HepG2 (cell line): ENCODE data around the gene VPS4A. TPM values are rescaled to one million over a fixed set of nuclear protein-coding genes. Genes with fewer than 3 reads are reported as not detected.

Experiments used
- AHR ChIP-seq: IDR thresholded peaks from 2 replicates; pipeline ENCODE4 v1.6.1; 2018; ENCODE audit warnings: missing genetic modification reagents, missing compliant biosample characterization
- ASH2L ChIP-seq: fragments of 300-600, 200-600 bp; sonication (generic); IDR thresholded peaks from 2 replicates; pipeline ENCODE4 v1.7.0; 2017; ENCODE audit warnings: low read depth, mild to moderate bottlenecking, moderate library complexity, mixed read lengths, low read length; ENCODE audit not compliant: insufficient read length
- BRCA1 ChIP-seq: sonication (generic); formaldehyde crosslinking; IDR thresholded peaks from 2 replicates; pipeline ENCODE4 v1.4.0; 2020; ENCODE audit warnings: missing genetic modification reagents
- HCFC1 ChIP-seq: fragments of 150-350 bp; IDR thresholded peaks from 2 replicates; pipeline ENCODE4 v1.6.1; 2014; ENCODE audit warnings: low read depth, low read length
- HDAC1 ChIP-seq: sonication (generic); formaldehyde crosslinking; IDR thresholded peaks from 2 replicates; pipeline ENCODE4 v1.5.1; 2020; ENCODE audit warnings: mild to moderate bottlenecking, missing genetic modification reagents
- HNRNPLL ChIP-seq: fragments of 200-400 bp; formaldehyde crosslinking; IDR thresholded peaks from 2 replicates; pipeline ENCODE4 v1.6.1; 2017; ENCODE audit warnings: mild to moderate bottlenecking, low read depth, low read length; ENCODE audit not compliant: poor library complexity, severe bottlenecking
- KDM5A ChIP-seq: fragments of 200-600 bp; sonication (generic); IDR thresholded peaks from 2 replicates; pipeline ENCODE4 v1.7.0; 2018; ENCODE audit warnings: antibody characterized with exemption, mild to moderate bottlenecking, low read length, borderline replicate concordance
- LCORL ChIP-seq, 2 experiments: fragments of 450-650 bp in 1 of 2; sonication (generic) in 1 of 2; formaldehyde crosslinking in 1 of 2; IDR thresholded peaks; 2 replicates each; pipeline versions ENCODE4 v1.5.0 to v1.6.1; 2017 to 2020; ENCODE audit warnings: antibody characterized with exemption in 1 of 2, missing genetic modification reagents in 1 of 2
- NFRKB ChIP-seq: fragments of 450-650 bp; IDR thresholded peaks from 2 replicates; pipeline ENCODE4 v1.6.1; 2017
- SOX5 ChIP-seq: IDR thresholded peaks from 2 replicates; pipeline ENCODE4 v1.6.1; 2016; ENCODE audit warnings: borderline replicate concordance
- TARDBP ChIP-seq: sonication (generic); formaldehyde crosslinking; IDR thresholded peaks from 2 replicates; pipeline ENCODE4 v1.8.0; 2022; ENCODE audit warnings: mild to moderate bottlenecking, missing genetic modification reagents
- ZFP1 ChIP-seq: IDR thresholded peaks from 2 replicates; pipeline ENCODE4 v1.6.1; 2016
- ZFYVE20 ChIP-seq: sonication (generic); formaldehyde crosslinking; IDR thresholded peaks from 2 replicates; pipeline ENCODE4 v1.8.0; 2023; ENCODE audit warnings: low read depth, mild to moderate bottlenecking, moderate library complexity, missing genetic modification reagents, borderline replicate concordance
- ZMYM3 ChIP-seq: sonication (generic); formaldehyde crosslinking; IDR thresholded peaks from 2 replicates; pipeline ENCODE4 v1.5.1; 2020; ENCODE audit warnings: mild to moderate bottlenecking, missing genetic modification reagents
- ZNF160 ChIP-seq: sonication (generic); formaldehyde crosslinking; IDR thresholded peaks from 2 replicates; pipeline ENCODE4 v1.8.0; 2022; ENCODE audit warnings: mild to moderate bottlenecking, inconsistent platforms, missing genetic modification reagents
- ZNF572 ChIP-seq: sonication (generic); formaldehyde crosslinking; IDR thresholded peaks from 2 replicates; pipeline ENCODE4 v1.5.1; 2020; ENCODE audit warnings: mild to moderate bottlenecking, missing genetic modification reagents
- ZSCAN21 ChIP-seq: sonication (generic); formaldehyde crosslinking; IDR thresholded peaks from 2 replicates; pipeline ENCODE4 v1.8.0; 2022; ENCODE audit warnings: mild to moderate bottlenecking, missing genetic modification reagents, moderate library complexity, borderline replicate concordance
- ZZZ3 ChIP-seq: sonication (generic); formaldehyde crosslinking; IDR thresholded peaks from 2 replicates; pipeline ENCODE4 v1.4.0; 2020; ENCODE audit warnings: missing genetic modification reagents, mild to moderate bottlenecking, borderline replicate concordance
- polyA plus RNA-seq, 8 experiments: library from polyadenylated mRNA; depleted of rRNA in 3 of 8; stranded (reverse) in 7 of 8; unstranded in 1 of 8; fragments of >200 nt; fragmentation: Illumina TruSeq in 4 of 8; extraction: Trizol in 4 of 8; gene quantifications; 2 replicates each; pipeline versions ENCODE4 v1.2.1 to v1.2.3, GENCODE V29; 2011 to 2016; ENCODE audit warnings: low read depth in 4 of 8, missing spikeins in 1 of 8, mixed read lengths in 1 of 8; ENCODE audit not compliant: insufficient read depth in 1 of 8
- total RNA-seq, 5 experiments: library from RNA; depleted of rRNA; stranded (reverse); fragments of >200 nt; fragmentation: Illumina TruSeq; extraction: Trizol; gene quantifications; 2 replicates each; pipeline ENCODE4 v1.2.3, GENCODE V29; 2016; ENCODE audit warnings: low read depth in 1 of 5
- TF ChIP-seq, protein P1 (sequence below): sonication (generic); formaldehyde crosslinking; IDR thresholded peaks from 2 replicates; pipeline ENCODE4 v1.5.0; 2020; ENCODE audit warnings: missing genetic modification reagents, mild to moderate bottlenecking, borderline replicate concordance
- TF ChIP-seq, protein P2 (sequence below): sonication (generic); formaldehyde crosslinking; IDR thresholded peaks from 2 replicates; pipeline ENCODE4 v1.4.0; 2020; ENCODE audit warnings: missing genetic modification reagents; ENCODE audit errors: not compliant biosample characterization
- TF ChIP-seq, protein P3 (sequence below): sonication (generic); formaldehyde crosslinking; IDR thresholded peaks from 2 replicates; pipeline ENCODE4 v1.4.0; 2020; ENCODE audit warnings: mild to moderate bottlenecking, missing genetic modification reagents
- TF ChIP-seq, protein P4 (sequence below): sonication (generic); formaldehyde crosslinking; conservative IDR thresholded peaks from 2 replicates; pipeline ENCODE4 v1.8.0; 2022; ENCODE audit warnings: missing genetic modification reagents
- TF ChIP-seq, protein P5 (sequence below): sonication (generic); formaldehyde crosslinking; IDR thresholded peaks from 2 replicates; pipeline ENCODE4 v1.4.0; 2020; ENCODE audit warnings: missing genetic modification reagents

Gene VPS4A
- total and polyA plus RNA-seq, 2 of the 13 experiments (the other 11 are each of a cell fraction or from before 2014, with no cell fraction given): 13.2 to 27.9 TPM

DNA sequence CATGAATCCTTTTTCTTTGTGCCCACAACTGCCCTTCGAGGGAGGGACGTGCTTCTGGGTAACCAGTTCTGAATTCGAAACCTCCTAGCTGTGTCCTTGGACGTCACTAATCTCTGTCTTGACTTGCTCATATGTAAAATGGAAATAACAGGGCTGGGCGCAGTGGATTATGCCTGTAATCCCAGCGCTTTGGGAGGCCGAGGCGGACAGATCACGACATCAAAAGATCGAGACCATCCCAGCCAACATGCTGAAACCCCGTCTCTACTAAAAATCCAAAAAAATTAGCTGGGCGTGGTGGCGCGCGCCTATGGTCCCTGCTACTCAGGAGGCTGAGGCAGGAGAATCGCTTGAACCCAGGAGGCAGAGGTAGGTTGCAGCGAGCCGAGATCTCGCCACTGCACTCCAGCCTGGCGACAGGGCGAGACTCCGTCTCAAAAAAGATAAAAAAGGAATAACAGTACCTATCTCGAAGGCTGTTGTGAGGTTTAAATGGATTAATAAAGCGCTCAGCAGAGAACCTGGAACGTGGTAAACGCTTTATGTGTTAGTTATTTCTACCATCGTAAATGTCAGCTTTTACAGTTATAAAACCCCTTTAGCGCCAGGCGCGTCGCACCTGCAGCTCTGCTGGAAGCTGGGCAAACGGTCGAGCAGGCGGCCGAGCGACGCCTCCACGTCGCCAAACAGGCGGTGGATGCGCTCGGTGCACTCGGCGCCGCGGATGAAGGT lies 27.6 kb downstream of the VPS4A start (continued):
- TF ChIP-seq, protein P1, sequence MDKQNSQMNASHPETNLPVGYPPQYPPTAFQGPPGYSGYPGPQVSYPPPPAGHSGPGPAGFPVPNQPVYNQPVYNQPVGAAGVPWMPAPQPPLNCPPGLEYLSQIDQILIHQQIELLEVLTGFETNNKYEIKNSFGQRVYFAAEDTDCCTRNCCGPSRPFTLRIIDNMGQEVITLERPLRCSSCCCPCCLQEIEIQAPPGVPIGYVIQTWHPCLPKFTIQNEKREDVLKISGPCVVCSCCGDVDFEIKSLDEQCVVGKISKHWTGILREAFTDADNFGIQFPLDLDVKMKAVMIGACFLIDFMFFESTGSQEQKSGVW (CRISPR knock-in tag): no peak
- TF ChIP-seq ZFYVE20 (no peak), ZMYM3 (CRISPR knock-in tag) (0 out of 2 replicates have a peak, but pooled peaks have one; percentile 57), ZNF572 (no peak), TARDBP (CRISPR knock-in tag) (no peak), NFRKB (no peak), AHR (no peak; the same call in 1 of the 2 replicates), ASH2L (no peak), LCORL (IDR thresholded peaks at IDR 0.05) (no peak), LCORL (CRISPR knock-in tag; IDR thresholded peaks at IDR 0.05) (no peak), HNRNPLL (no peak), HDAC1 (CRISPR knock-in tag) (no peak), ZSCAN21 (no peak; the same call in 1 of the 2 replicates), ZNF160 (no peak; the same call in 1 of the 2 replicates), ZZZ3 (no peak), SOX5 (CRISPR knock-in tag) (no peak), BRCA1 (CRISPR knock-in tag) (no peak), ZFP1 (CRISPR knock-in tag) (no peak), KDM5A (no peak; the same call in 1 of the 2 replicates), HCFC1 (no peak)
- TF ChIP-seq, protein P2, sequence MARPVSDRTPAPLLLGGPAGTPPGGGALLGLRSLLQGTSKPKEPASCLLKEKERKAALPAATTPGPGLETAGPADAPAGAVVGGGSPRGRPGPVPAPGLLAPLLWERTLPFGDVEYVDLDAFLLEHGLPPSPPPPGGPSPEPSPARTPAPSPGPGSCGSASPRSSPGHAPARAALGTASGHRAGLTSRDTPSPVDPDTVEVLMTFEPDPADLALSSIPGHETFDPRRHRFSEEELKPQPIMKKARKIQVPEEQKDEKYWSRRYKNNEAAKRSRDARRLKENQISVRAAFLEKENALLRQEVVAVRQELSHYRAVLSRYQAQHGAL (CRISPR knock-in tag): no peak
- TF ChIP-seq, protein P3, sequence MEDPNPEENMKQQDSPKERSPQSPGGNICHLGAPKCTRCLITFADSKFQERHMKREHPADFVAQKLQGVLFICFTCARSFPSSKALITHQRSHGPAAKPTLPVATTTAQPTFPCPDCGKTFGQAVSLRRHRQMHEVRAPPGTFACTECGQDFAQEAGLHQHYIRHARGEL (CRISPR knock-in tag): no peak
- TF ChIP-seq, protein P4, sequence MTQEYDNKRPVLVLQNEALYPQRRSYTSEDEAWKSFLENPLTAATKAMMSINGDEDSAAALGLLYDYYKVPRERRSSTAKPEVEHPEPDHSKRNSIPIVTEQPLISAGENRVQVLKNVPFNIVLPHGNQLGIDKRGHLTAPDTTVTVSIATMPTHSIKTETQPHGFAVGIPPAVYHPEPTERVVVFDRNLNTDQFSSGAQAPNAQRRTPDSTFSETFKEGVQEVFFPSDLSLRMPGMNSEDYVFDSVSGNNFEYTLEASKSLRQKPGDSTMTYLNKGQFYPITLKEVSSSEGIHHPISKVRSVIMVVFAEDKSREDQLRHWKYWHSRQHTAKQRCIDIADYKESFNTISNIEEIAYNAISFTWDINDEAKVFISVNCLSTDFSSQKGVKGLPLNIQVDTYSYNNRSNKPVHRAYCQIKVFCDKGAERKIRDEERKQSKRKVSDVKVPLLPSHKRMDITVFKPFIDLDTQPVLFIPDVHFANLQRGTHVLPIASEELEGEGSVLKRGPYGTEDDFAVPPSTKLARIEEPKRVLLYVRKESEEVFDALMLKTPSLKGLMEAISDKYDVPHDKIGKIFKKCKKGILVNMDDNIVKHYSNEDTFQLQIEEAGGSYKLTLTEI (CRISPR knock-in tag): no peak
- TF ChIP-seq, protein P5, sequence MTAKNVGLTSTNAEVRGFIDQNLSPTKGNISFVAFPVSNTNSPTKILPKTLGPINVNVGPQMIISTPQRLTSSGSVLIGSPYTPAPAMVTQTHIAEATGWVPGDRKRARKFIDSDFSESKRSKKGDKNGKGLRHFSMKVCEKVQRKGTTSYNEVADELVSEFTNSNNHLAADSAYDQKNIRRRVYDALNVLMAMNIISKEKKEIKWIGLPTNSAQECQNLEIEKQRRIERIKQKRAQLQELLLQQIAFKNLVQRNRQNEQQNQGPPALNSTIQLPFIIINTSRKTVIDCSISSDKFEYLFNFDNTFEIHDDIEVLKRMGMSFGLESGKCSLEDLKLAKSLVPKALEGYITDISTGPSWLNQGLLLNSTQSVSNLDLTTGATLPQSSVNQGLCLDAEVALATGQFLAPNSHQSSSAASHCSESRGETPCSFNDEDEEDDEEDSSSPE (CRISPR knock-in tag): 0 out of 2 replicates have a peak, but pooled peaks have one; percentile 6
